ENCODE results near the gene DIPK1A. TPM values are rescaled to one million over a fixed set of nuclear protein-coding genes. Genes with fewer than 3 reads are reported as not detected.

DIPK1A gene
- total RNA-seq, 1 experiment from 2014 or later, result 2.3 TPM

GRCh38 chr1:92969517-92969916, 8.3 kb upstream of the DIPK1A start:
- no peak overlapping the region for H3K4me3 ChIP-seq (ENCODE audit: low read depth, low read length)
- no TSS peak for BruUV-seq (replicated peaks)

DNA sequence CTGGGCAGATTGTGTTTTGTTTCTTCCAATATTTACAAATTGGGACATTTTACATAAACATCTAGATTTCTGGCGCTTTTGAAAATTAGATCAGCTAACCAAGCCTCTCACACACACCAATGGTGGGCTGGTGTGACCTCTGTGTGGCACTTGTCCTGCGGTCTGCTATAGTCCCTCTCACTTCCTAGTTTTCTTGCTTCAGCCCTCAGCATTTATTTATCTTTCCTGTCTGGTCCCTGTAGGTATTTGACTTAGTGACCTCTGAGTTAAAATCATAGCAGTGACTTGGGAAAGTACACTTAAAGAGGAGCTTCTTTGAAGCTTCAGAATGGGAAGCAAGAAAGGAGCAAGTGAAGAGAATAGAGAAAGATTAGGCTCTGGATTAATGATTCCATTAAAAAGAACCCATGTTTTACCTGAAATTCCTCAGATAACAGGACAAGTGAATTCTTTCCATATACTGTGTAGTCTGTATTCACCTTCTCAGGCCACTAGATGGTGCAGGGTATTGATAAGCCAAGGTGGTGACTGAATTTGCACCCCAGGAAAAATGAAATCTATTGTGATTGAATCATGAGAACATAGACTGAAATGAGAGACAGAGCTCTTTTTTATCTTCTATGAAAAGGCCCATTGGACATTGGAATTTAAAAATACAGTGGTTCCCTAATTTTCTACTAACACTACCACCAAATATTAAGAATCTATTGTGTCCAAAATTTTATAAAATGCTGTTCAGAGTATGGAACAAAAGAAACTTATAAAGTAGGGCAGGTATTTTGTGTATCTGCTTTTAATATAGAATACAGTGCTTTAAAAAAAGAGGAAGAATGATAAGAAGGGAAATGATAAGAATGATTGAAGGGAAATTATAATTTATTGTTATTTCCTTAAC, 7.1 kb upstream of the DIPK1A start:
- BruUV-seq (replicated peaks), result no TSS peak
- TF ChIP-seq CTCF (IDR thresholded peaks at IDR 0.05; ENCODE audit: insufficient read depth in 1 of 2, low read depth in 1 of 2, low read length in 1 of 2, severe bottlenecking in 1 of 2, unreplicated experiment in 1 of 2), result peak; percentile 44 to 59
- no peaks in the 10 kb centered on the region for H3K27me3 Mint-ChIP-seq (ENCODE audit: insufficient read depth, unreplicated experiment)
- H3K36me3 Mint-ChIP-seq (ENCODE audit: insufficient read depth, unreplicated experiment), result no peaks in the 10 kb centered on the region
- ChIA-PET CTCF (no interaction called here), POLR2A (no interaction called here)
- Histone ChIP-seq H3K36me3 (ENCODE audit: control insufficient read depth, insufficient read depth, low read length) (no peaks in the 10 kb centered on the region), H3K27me3 (replicated peaks; ENCODE audit: control insufficient read depth, insufficient read depth, low read length) (no peaks in the 10 kb centered on the region), H3K9me3 (no peaks in the 10 kb centered on the region), H3K4me1 (peaks cover 11% of the 10 kb centered on the region), H3K4me3 (ENCODE audit: low read depth, low read length) (no peak overlapping the region)
- intact Hi-C loops (cut with micrococcal nuclease; ENCODE audit: unreplicated experiment), result loop anchor here (1.0 to 2.0 kb wide), 2 partner anchors 26 to 110 kb away; no protein-coding TSS in a partner anchor
- H3K4me3 Mint-ChIP-seq (ENCODE audit: unreplicated experiment), result no peak overlapping the region
- peak in 1 of 2 experiments; percentile 30 for DNase-seq
- peaks cover 8% of the 10 kb centered on the region for H3K4me1 Mint-ChIP-seq (ENCODE audit: low read depth, unreplicated experiment)
- H3K9me3 Mint-ChIP-seq (ENCODE audit: unreplicated experiment), result no peaks in the 10 kb centered on the region
- H3K27ac Mint-ChIP-seq (ENCODE audit: unreplicated experiment), result peak overlapping the region; percentile 19

More at GRCh38 chr1:92969517-92969916, 8.3 kb upstream of the DIPK1A start:
- ChIA-PET POLR2A (no interaction called here), CTCF (no interaction called here)
- peaks cover 8% of the 10 kb centered on the region for H3K4me1 Mint-ChIP-seq (ENCODE audit: low read depth, unreplicated experiment)
- intact Hi-C loops (cut with micrococcal nuclease; ENCODE audit: unreplicated experiment), result loop anchor here (2.0 kb wide), 1 partner anchor 111 kb away; no protein-coding TSS in a partner anchor
- no peaks in the 10 kb centered on the region for H3K27me3 Mint-ChIP-seq (ENCODE audit: insufficient read depth, unreplicated experiment)
- no peaks in the 10 kb centered on the region for H3K9me3 ChIP-seq
- H3K36me3 ChIP-seq (ENCODE audit: control insufficient read depth, insufficient read depth, low read length), result no peaks in the 10 kb centered on the region
- H3K27me3 ChIP-seq (replicated peaks; ENCODE audit: control insufficient read depth, insufficient read depth, low read length), result no peaks in the 10 kb centered on the region
- no peak for TF ChIP-seq CTCF (IDR thresholded peaks at IDR 0.05; ENCODE audit: insufficient read depth in 1 of 2, low read depth in 1 of 2, low read length in 1 of 2, severe bottlenecking in 1 of 2, unreplicated experiment in 1 of 2)
- no peak for DNase-seq
- no peaks in the 10 kb centered on the region for H3K36me3 Mint-ChIP-seq (ENCODE audit: insufficient read depth, unreplicated experiment)
- peaks cover 11% of the 10 kb centered on the region for H3K4me1 ChIP-seq
- H3K4me3 Mint-ChIP-seq (ENCODE audit: unreplicated experiment), result no peak overlapping the region
- H3K9me3 Mint-ChIP-seq (ENCODE audit: unreplicated experiment), result no peaks in the 10 kb centered on the region
- no peak overlapping the region for H3K27ac Mint-ChIP-seq (ENCODE audit: unreplicated experiment)

DNA sequence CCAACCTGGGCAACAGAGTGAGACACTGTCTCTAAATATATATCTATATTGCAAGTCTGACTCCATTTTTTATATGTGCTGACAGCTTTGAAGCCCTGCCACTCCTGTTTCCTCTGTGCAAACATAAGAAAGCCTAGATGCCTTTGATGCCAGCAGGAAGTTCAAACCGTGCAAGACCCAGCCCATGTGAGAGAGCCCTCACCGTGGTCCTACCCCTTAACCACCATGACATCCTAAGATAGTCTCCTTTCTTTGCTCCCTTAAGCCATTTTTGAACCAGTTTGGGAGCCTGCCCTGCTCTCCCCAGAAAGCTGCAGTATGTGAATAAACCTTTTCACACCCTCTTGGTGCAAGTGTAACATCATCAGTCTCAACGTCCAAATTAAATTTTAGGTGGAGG, 3.7 kb upstream of the DIPK1A start:
- ChIA-PET CTCF (no interaction called here), POLR2A (no interaction called here)
- Mint-ChIP-seq H3K9me3 (ENCODE audit: unreplicated experiment) (no peaks in the 10 kb centered on the region), H3K27me3 (ENCODE audit: insufficient read depth, unreplicated experiment) (no peaks in the 10 kb centered on the region), H3K4me1 (ENCODE audit: low read depth, unreplicated experiment) (peaks cover 8% of the 10 kb centered on the region), H3K36me3 (ENCODE audit: insufficient read depth, unreplicated experiment) (peaks cover 7% of the 10 kb centered on the region), H3K27ac (ENCODE audit: unreplicated experiment) (no peak overlapping the region), H3K4me3 (ENCODE audit: unreplicated experiment) (no peak overlapping the region)
- no peak for TF ChIP-seq CTCF (IDR thresholded peaks at IDR 0.05; ENCODE audit: insufficient read depth in 1 of 2, low read depth in 1 of 2, low read length in 1 of 2, severe bottlenecking in 1 of 2, unreplicated experiment in 1 of 2)
- H3K4me3 ChIP-seq (ENCODE audit: low read depth, low read length), result no peak overlapping the region
- H3K27me3 ChIP-seq (replicated peaks; ENCODE audit: control insufficient read depth, insufficient read depth, low read length), result no peaks in the 10 kb centered on the region
- H3K9me3 ChIP-seq, result no peaks in the 10 kb centered on the region
- H3K4me1 ChIP-seq, result peaks cover 12% of the 10 kb centered on the region
- intact Hi-C loops (cut with micrococcal nuclease; ENCODE audit: unreplicated experiment), result no loop called here
- DNase-seq, result no peak
- no TSS peak for BruUV-seq (replicated peaks)
- no peaks in the 10 kb centered on the region for H3K36me3 ChIP-seq (ENCODE audit: control insufficient read depth, insufficient read depth, low read length)
